T-helper 1 cell treated with Interleukin-12 subunit alpha and Interleukin-12 subunit beta and Interleukin-4 antibody, amounts not matched to agents 30 ng/mL and 1 ng/mL, for 36 hours (primary cell): ENCODE results near the gene CYP2D6. TPM values are rescaled to one million over a fixed set of nuclear protein-coding genes. Genes with fewer than 3 reads are reported as not detected.
"Not testable (repeated sequence)": the region's sequence is repeated elsewhere in the genome, so short reads cannot be mapped to it uniquely, and the experiment has no call there.

ENCODE experiments used
- intact Hi-C: fragments of 100-400 bp; cut with micrococcal nuclease; formaldehyde crosslinking; loops from one replicate; pipeline ENCODE4 v1.15.1; 2024
- total RNA-seq: library from RNA; stranded (reverse); gene quantifications from 2 replicates; pipeline ENCODE4 v1.2.3, GENCODE V29; 2022

Gene CYP2D6
- total RNA-seq, 1 donor from 2014 or later = 7.0 TPM

DNA sequence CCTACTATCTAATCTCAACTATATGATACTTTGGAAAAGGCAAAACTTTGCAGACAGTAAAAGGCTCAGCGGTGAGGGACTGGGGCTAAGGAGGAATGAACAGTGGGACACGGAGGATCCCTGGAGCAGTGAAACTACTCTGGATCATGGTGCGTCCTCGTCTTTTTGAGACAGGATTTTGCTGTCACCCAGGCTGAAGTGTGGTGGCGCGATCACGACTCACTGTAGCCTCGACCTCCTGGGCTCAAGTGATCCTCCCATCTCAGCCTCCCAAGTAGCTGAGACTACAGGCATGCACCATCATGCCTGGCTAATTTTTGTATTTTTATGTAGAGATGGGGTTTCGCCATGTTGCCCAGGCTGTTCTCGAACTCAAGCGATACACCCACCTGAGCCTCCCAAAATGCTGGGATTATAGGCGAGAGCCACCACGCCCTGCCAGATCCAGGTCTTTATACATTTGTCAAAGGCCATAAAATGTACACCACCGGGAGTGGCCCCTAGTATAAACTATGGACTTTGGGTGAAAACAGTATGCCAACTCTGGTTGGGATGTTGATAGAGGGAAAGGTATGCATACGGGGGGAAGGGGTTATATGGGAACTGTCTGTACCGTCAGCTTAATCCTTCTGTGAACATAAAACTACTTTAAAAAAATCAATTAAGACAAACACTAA, 28.0 kb upstream of the CYP2D6 start:
- intact Hi-C loops = no loop called here

DNA sequence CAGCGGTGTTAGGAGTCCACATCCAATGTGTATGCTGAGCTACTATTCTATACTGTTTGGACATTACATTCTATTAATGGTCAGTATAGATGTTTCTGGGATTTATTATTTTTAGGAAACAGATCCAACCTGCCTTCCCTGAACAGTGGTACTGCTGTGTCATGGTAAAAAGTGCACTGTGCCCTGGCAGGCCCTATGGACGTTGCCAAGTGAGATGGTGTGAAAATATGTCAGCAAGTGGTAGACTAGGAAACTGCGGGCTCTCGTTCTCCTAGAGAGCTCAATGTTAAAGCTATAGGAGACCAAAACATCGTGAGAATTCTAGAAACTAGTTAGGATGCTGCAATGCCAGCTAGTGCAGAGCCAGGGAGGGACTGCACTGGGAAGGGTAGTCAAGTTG, 26.0 kb upstream of the CYP2D6 start:
- intact Hi-C loops = no loop called here

DNA sequence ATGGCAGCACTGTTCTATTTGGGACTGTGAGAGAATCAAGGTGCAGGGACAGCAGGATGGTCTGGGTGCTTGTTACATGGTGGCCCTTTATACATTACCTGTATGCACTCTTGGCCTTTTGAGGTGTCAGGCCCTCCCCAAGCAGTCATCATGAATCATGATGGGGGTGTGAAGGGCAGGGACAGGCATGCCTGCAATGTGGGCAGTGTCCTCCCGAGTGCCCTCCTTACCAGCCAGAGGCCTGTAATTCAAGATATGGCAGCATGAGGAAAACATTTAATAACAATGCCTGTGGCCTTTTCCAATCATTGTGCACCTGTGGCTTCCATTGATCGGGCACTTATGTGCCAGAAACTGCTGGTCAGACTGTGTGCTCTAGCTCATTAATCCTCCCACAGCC, 25.5 kb upstream of the CYP2D6 start:
- intact Hi-C loops = no loop called here

DNA sequence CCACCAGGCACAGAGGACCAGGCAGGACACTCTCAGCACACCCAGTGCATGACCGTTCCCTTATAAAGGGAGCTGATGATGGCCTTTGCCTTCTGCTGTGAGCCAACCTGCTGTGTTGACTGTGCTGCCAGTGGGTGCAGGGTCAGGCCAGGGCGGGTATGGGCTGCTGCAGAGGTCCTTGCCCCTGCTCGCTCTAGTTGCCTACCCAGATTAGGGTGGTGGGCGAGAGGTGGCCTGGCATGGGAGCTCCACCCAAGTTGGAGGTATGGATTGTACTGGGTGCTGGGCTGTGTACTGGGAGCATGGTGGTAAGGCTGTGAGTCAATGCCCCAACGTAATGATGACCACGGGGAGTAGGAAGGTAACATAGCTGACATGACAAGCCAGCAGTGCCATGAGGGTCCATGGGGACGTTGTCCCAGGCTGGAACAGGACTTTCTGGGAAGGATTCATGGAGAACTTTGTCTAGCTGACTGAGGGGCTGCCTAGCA, 24.5 kb upstream of the CYP2D6 start:
- intact Hi-C loops = no loop called here

DNA sequence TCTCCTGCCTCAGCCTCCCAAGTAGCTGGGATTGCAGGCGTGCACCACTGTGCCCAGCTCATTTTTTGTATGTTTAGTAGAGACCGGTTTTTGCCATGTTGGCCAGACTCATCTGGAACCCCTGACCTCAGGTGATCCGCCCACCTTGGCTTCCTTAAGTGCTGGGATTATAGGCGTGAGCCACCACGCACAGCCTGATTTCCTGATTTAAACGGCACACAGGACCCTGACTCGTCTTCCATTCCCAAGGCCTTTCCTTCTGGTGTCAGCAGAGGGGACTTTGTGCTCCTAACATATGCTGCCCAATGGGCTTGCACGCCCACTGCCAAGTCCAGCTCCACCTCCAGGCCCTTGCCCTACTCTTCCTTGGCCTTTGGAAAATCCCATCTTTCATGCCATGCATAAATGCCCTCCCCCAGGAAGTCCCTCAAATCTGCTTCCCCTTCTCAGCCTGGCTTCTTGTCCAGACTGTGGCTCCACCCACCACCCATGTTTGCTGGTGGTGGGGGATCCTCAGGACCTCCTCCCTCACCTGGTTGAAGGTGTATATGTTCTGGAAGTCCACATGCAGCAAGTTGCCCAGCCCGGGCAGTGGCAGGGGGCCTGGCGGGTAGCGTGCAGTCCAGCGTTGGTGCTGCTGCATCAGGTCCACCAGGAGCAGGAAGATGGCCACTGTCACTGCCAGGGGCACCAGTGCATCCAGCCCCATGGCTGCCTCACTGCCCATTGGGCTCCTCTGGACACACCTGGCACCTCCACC, 23.9 kb upstream of the CYP2D6 start:
- intact Hi-C loops = no loop called here

DNA sequence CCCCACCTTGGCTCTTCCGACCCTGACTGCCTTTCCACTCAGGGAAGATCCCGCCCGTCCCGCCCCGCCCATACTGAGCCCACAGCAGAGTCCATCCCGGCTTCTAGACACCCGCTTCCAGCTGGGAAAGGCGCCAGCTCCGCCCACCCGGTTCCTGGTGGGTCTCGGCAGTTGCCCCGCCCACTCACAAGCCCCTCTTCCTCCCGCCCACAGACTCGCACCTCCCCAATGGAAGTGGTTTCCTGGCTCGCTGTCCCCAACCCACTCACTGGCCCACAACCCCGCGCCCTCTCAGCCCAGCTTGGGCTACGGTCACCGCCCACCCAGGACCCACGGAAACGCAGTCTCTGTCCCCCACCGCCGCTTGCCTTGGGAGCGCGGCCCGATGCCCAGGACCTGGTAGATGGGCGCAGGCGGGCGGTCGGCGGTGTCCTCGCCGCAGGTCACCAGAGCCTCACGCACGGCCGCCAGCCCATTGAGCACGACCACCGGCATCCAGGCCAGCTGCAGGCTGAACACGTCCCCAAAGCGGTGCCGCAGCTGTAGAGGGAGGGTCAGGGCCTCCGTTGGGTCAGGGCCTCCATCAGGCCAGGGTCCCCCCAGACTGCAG, 22.2 kb upstream of the CYP2D6 start:
- intact Hi-C loops = no loop called here

DNA sequence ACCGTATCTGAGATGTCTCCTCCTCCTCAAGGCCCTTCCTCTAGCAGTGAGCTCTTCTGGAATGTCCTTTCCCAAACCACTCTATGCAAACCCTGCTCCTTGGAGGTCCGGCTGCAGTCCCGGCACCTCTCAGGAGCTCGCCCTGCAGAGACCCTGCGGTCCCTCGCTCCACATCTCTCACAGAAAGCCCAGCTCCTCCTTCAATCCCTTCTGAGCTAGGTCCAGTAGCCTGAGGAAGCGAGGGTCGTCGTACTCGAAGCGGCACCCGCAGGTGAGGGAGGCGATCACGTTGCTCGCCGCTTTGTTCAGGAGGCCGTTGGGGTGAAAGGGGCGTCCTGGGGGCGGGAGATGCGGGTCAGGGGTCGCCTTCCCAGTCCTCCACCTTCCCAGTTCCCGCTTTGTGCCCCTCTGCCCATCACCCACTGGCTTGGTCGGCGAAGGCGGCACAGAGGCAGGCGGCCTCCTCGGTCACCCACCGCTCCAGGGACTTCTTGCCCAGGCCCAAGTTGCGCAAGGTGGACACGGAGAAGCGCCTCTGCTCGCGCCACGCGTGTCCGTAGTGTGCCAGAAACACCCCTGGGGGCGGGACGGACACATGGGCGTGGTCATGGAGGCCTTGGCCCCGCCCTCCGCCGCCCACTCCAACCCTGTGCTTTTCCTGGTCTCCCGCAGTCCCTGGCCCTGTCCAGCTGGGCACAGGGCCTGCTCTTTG, 21.5 kb upstream of the CYP2D6 start:
- intact Hi-C loops = no loop called here

DNA sequence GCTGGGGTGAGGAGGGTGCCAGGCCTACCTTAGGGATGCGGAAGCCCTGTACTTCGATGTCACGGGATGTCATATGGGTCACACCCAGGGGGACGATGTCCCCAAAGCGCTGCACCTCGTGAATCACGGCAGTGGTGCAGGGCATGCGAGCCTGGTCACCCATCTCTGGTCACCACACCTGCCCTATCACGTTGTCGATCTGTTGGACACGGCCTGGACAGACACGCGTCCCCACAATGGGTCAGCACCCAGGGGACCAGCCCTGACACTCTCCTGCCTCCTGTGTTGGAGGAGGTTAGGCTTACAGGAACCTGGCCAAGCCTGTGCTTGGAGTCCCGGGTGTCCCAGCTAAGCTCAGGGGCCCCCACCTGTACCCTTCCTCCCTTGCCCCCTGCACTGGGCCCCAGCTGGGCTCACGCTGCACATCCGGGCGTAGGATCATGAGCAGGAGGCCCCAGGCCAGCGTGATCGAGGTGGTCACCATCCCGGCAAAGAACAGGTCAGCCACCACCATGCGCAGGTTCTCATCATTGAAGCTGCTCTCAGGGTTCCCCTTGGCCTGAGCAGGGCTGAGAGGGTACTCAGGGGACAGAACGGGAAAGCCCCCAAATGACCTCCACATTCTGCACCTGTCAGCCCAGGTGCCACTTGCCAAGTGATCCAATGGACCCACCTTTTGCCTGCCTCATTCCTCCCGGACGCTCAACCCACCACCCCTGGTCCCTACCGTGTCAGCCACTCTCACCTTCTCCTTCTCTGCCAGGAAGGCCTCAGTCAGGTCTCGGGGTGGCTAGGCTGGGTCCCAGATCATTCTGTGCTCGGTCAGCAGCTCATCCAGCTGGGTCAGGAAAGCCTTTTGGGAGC, 20.3 kb upstream of the CYP2D6 start:
- intact Hi-C loops = no loop called here

DNA sequence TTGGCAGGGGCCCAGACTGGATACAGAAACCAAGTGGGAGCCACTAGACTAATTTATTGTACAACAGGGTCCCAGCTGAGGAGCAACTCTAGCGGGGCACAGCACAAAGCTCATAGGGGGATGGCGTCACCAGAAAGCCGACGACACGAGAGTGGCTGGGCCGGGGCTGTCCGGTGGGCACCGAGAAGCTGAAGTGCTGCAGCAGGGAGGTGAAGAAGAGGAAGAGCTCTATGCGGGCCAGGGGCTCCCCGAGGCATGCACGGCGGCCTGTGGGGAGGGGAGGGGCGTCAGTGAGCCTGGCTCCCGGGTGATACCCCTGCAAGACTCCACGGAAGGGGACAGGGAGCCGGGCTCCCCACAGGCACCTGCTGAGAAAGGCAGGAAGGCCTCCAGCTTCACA, 19.2 kb upstream of the CYP2D6 start:
- intact Hi-C loops = not testable (repeated sequence)

DNA sequence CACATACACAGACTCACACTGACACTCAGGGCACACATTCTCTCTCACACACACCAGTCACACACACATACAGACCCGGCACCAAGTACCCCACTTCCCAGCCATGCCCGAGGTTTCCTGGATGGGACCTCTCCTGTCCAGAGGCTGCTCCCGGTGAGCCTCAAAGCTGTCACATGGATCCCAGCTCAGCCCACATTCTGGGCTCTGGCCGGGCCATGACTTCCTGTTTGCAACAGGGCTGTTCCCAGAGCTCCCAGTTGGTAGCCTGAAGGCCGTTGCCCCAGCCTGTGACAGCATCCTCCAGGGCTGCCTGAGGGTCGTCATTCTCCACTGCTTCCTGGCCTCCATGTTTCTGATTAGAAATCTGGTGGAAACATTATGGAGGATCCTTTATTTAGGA, 14.6 kb upstream of the CYP2D6 start:
- intact Hi-C loops = no loop called here

DNA sequence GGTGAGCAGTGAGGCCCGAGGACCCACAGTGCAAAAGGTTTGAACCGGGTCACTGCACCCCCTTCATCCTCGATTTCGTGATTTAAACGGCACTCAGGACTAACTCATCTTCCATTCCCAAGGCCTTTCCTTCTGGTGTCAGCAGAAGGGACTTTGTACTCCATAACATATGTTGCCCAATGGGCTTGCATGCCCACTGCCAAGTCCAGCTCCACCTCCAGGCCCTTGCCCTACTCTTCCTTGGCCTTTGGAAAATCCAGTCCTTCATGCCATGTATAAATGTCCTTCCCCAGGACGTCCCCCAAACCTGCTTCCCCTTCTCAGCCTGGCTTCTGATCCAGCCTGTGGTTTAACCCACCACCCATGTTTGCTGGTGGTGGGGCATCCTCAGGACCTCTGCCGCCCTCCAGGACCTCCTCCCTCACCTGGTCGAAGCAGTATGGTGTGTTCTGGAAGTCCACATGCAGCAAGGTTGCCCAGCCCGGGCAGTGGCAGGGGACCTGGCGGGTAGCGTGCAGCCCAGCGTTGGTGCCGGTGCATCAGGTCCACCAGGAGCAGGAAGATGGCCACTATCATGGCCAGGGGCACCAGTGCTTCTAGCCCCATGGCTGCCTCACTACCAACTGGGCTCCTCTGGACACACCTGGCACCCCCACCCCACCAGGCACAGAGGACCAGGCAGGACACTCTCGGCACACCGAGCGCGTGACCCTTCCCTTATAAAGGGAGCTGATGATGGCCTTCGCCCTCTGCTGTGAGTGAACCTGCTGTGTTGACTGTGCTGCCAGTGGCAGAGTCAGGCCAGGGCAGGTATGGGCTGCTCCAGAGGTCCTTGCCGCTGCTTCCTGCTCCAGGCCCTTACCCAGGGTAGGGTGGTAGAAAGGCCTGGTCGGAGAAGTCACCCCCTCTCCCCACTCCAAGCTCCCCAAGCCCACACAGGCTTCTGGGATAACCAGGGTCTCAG, 13.5 kb upstream of the CYP2D6 start:
- intact Hi-C loops = not testable (repeated sequence)

DNA sequence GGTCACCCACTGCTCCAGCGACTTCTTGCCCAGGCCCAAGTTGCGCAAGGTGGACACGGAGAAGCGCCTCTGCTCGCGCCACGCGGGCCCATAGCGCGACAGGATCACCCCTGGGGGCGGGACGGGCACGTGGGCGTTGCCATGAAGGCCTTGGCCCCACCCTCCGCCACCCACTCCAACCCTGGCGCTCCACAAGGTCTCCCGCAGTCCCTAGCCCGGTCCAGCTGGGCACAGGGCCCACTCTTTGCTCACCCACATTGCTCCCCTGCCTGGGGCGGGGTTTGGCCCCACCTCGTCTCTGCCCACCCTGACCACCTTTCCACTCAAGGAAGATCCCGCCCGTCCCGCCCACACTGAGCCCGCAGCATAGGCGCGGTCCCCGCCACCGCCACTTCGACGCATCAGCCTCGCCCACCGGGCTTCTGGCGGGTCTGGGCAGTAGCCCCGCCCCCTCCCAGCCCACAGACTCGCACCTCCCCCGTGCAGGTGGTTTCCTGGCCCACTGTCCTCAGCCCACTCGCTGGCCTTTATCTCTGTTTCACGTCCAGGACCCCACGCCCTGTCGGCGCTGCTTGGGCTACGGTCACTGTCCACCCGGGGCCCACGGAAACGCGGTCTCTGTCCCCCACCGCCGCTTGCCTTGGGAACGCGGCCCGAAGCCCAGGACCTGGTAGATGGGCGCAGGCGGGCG, 12.3 kb upstream of the CYP2D6 start:
- intact Hi-C loops = no loop called here

DNA sequence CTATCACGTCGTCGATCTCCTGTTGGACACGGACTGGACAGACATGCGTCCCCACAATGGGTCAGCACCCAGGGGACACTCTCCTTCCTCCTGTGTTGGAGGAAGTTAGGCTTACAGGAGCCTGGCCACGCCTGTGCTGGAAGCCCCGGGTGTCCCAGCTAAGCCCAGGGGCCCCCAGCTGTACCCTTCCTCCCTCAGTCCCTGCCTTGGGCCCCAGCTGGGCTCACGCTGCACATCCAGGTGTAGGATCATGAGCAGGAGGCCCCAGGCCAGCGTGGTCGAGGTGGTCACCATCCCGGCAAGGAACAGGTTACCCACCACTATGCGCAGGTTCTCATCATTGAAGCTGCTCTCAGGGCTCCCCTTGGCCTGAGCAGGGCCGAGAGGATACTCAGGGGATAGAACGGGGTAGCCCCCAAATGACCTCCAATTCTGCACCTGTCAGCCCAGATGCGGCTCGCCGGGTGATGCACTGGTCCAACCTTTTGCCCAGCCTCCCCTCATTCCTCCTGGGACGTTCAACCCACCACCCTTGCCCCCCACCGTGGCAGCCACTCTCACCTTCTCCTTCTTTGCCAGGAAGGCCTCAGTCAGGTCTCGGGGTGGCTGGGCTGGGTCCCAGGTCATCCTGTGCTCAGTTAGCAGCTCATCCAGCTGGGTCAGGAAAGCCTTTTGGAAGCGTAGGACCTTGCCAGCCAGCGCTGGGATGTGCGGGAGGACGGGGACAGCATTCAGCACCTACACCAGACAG, 10.9 kb upstream of the CYP2D6 start:
- intact Hi-C loops = not testable (repeated sequence)

DNA sequence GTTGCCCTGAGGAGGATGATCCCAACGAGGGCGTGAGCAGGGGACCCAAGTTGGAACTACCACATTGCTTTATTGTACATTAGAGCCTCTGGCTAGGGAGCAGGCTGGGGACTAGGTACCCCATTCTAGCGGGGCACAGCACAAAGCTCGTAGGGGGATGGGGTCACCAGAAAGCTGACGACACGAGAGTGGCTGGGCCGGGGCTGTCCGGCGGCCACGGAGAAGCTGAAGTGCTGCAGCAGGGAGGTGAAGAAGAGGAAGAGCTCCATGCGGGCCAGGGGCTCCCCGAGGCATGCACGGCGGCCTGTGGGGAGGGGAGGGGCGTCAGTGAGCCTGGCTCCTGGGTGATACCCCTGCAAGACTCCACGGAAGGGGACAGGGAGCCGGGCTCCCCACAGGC, 9.5 kb upstream of the CYP2D6 start:
- intact Hi-C loops = not testable (repeated sequence)

DNA sequence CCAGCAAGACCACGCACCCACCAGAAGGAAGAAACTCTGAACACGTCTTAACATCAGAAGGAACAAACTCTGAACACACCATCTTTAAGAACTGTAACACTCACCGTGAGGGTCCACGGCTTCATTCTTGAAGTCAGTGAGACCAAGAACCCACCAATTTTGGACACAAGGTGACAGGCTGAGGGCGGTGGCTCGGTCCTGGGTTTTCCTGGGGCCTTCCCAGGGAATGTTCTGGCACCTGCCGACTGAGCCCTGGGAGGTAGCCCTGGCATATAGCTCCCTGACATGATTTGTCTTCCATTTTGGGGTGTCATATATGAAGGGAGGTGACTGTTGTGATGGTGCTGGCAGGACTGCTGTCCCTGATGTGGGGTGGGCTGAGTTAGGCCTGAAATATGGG, 8.9 kb upstream of the CYP2D6 start:
- intact Hi-C loops = not testable (repeated sequence)

DNA sequence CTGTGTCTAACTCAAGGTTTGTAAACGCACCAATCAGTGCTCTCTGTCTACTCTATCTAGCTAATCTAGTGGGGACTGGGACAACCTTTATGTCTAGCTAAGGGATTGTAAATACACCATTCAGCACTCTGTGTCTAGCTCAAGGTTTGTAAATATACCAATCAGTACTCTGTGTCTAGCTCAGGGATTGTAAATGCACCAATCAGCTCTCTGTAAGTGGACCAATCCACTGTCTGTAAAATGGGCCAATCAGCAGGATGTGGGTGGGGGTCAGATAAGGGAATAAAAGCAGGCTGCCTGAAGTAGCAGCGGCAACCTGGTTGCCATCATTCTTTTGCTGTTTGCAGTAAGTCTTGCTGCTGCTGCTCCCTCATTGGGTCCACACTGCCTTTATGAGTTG, 8.4 kb upstream of the CYP2D6 start:
- intact Hi-C loops = no loop called here

DNA sequence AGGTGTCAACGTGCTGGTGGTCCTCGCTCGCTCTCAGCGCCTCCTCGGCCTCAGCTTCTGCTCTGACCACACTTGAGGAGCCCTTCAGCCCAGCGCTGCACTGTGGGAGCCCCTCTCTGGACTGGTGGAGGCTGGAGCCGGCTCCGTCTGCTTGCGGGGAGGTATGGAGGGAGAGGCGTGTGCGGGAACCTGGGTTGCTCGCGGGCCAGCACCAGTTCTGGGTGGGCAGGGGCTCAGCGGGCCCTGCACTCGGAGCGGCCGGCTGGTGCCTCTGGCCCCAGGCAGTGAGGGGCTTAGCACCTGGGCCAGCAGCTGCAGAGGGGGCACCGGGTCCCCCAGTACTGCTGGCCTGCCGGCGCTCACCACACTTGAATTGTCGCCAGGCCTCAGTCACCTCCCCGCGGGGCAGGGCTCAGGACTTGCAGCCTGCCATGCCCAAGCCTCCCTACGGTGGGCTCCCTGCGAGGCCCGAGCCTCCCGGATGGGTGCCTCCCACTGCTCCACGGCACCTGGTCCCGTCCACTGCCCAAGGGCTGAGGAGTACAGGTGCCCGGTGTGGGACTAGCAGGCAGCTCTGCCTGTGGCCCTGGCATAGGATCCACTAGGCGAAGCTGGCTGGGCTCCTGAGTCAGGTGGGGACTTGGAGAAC, 7.6 kb upstream of the CYP2D6 start:
- intact Hi-C loops = no loop called here

DNA sequence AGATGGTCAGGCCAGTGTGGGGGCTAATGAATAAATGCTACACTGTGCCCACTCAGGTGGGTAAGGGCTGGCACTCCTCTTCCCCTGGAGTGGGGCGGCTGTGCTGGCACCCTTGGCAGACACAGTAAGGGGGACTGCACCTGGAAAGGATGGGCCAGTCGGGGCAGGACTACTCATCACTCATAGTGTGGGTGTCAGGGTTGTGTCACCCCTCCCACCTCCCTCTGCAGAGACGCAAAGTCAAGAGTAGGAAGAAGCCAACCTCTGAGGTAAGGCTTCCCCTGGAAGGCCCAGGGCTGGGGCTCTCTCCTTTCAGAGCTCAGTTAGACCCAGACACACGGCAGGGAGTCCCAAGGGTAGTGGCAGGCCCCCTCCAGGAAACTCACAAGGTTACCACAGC, 5.1 kb upstream of the CYP2D6 start:
- intact Hi-C loops = not testable (repeated sequence)
